VCaP (cell line): Measurements from ENCODE around the gene MICAL3.

Source experiments
- H3K27ac ChIP-seq: fragments of 450-650 bp; 2 replicates; pipeline ENCODE4 v1.5.1; 2017
- CTCF ChIP-seq: fragments of 450-650 bp; conservative IDR thresholded peaks from 2 replicates; pipeline ENCODE4 v1.5.1; 2017; ENCODE audit warnings: mild to moderate bottlenecking, moderate library complexity

MICAL3 gene

GRCh38 chr22:17814084-17814483 is 210.3 kb downstream of the MICAL3 start:
- no peak overlapping the region for H3K27ac ChIP-seq
- TF ChIP-seq CTCF, result no peak

- no peak for TF ChIP-seq CTCF
- no peak overlapping the region for H3K27ac ChIP-seq
Observed at GRCh38 chr22:17811119-17811518, 213.2 kb downstream of the MICAL3 start.

GRCh38 chr22:17810570-17811116 is 213.7 kb downstream of the MICAL3 start:
- no peak overlapping the region for H3K27ac ChIP-seq
- no peak for TF ChIP-seq CTCF

GRCh38 chr22:17808693-17809403 is 215.5 kb downstream of the MICAL3 start:
- H3K27ac ChIP-seq, result no peak overlapping the region
- no peak for TF ChIP-seq CTCF

- H3K27ac ChIP-seq, result no peak overlapping the region
- no peak for TF ChIP-seq CTCF
Observed at GRCh38 chr22:17807578-17808410, 216.6 kb downstream of the MICAL3 start.

- TF ChIP-seq CTCF, result no peak
- no peak overlapping the region; the same call in 1 of the 2 replicates for H3K27ac ChIP-seq
Observed at GRCh38 chr22:17807086-17807485, 217.3 kb downstream of the MICAL3 start.

GRCh38 chr22:17806437-17806836 is 217.9 kb downstream of the MICAL3 start:
- peak overlapping the region; percentile 0; the same call in 1 of the 2 replicates for H3K27ac ChIP-seq
- TF ChIP-seq CTCF, result no peak
